Trophoblast cell (in vitro differentiated cells and primary cell): ENCODE results near the gene OPN4.

Experiments used
- DNase-seq, 2 donors: peaks; one replicate each; pipeline ENCODE4 v3.0.0-alpha.2; 2016
- H2AFZ ChIP-seq: 2 replicates; pipeline ENCODE4 v1.6.1; 2013; ENCODE audit warnings: low read length, moderate library complexity, mild to moderate bottlenecking; ENCODE audit not compliant: insufficient read depth, poor library complexity
- H2AK5ac ChIP-seq: 2 replicates; pipeline ENCODE4 v1.6.1; 2013; ENCODE audit warnings: mild to moderate bottlenecking, low read length
- H2BK120ac ChIP-seq: 2 replicates; pipeline ENCODE4 v1.6.1; 2013; ENCODE audit warnings: low read length, mild to moderate bottlenecking, moderate library complexity; ENCODE audit not compliant: insufficient read depth, poor library complexity
- H2BK12ac ChIP-seq: 2 replicates; pipeline ENCODE4 v1.6.1; 2013; ENCODE audit warnings: mild to moderate bottlenecking, low read length, moderate library complexity
- H2BK5ac ChIP-seq: 2 replicates; pipeline ENCODE4 v1.6.1; 2013; ENCODE audit warnings: low read length, low read depth, moderate library complexity, mild to moderate bottlenecking; ENCODE audit not compliant: poor library complexity
- H3K14ac ChIP-seq: 2 replicates; pipeline ENCODE4 v1.6.1; 2013; ENCODE audit warnings: mild to moderate bottlenecking, low read length
- H3K18ac ChIP-seq: 2 replicates; pipeline ENCODE4 v1.6.1; 2013; ENCODE audit warnings: mild to moderate bottlenecking, low read length
- H3K23ac ChIP-seq: 2 replicates; pipeline ENCODE4 v1.6.1; 2013; ENCODE audit warnings: low read length
- H3K27ac ChIP-seq: 2 replicates; pipeline ENCODE4 v1.5.1; 2013; ENCODE audit warnings: low read depth, mild to moderate bottlenecking, inconsistent platforms, low read length, moderate library complexity
- H3K27me3 ChIP-seq: 2 replicates; pipeline ENCODE4 v1.6.1; 2013; ENCODE audit warnings: inconsistent platforms, mild to moderate bottlenecking, low read length, moderate library complexity; ENCODE audit not compliant: insufficient read depth
- H3K36me3 ChIP-seq, 2 experiments: 1 replicate in 1 of 2; 2 replicates in 1 of 2; pipeline ENCODE4 v1.6.1; 2013; ENCODE audit warnings: low read length in 2 of 2, mild to moderate bottlenecking in 2 of 2, moderate library complexity in 1 of 2; ENCODE audit not compliant: insufficient read depth in 2 of 2, control insufficient read depth in 1 of 2
- H3K4ac ChIP-seq: 2 replicates; pipeline ENCODE4 v1.6.1; 2013; ENCODE audit warnings: low read depth, mild to moderate bottlenecking, low read length, moderate library complexity
- H3K4me1 ChIP-seq, 2 experiments: 1 replicate in 1 of 2; 2 replicates in 1 of 2; pipeline ENCODE4 v1.6.1; 2013; ENCODE audit warnings: low read length in 2 of 2, mild to moderate bottlenecking in 2 of 2, moderate library complexity in 1 of 2; ENCODE audit not compliant: insufficient read depth in 2 of 2, control insufficient read depth in 1 of 2
- H3K4me2 ChIP-seq: 2 replicates; pipeline ENCODE4 v1.6.1; 2013; ENCODE audit warnings: inconsistent platforms, mild to moderate bottlenecking, low read length, moderate library complexity
- H3K4me3 ChIP-seq: 2 replicates; pipeline ENCODE4 v1.5.1; 2013; ENCODE audit warnings: mild to moderate bottlenecking, low read depth, low read length, inconsistent platforms
- H3K79me1 ChIP-seq: one replicate; pipeline ENCODE4 v1.6.1; 2013; ENCODE audit warnings: low read length
- H3K79me2 ChIP-seq: 2 replicates; pipeline ENCODE4 v1.6.1; 2013; ENCODE audit warnings: low read length, mild to moderate bottlenecking; ENCODE audit not compliant: control insufficient read depth, insufficient read depth, poor library complexity
- H3K9ac ChIP-seq: 2 replicates; pipeline ENCODE4 v1.6.1; 2013; ENCODE audit warnings: mild to moderate bottlenecking, low read length
- H3K9me3 ChIP-seq: 2 replicates; pipeline ENCODE4 v1.6.1; 2013; ENCODE audit warnings: low read depth, mild to moderate bottlenecking, control low read depth, inconsistent platforms, low read length; ENCODE audit not compliant: insufficient read depth
- H4K12ac ChIP-seq: 2 replicates; pipeline ENCODE4 v1.6.1; 2013; ENCODE audit warnings: low read depth, mild to moderate bottlenecking, low read length, moderate library complexity
- H4K8ac ChIP-seq: 2 replicates; pipeline ENCODE4 v1.6.1; 2013; ENCODE audit warnings: low read depth, mild to moderate bottlenecking, low read length, moderate library complexity
- H4K91ac ChIP-seq: one replicate; pipeline ENCODE4 v1.6.1; 2013; ENCODE audit warnings: low read depth, mild to moderate bottlenecking, low read length, moderate library complexity
- WGBS: extraction: QIAGEN DNeasy Blood & Tissue Kit; methylation state at CpG from one replicate; pipeline ENCODE4 v1.1.7; 2013; ENCODE audit warnings: missing lambda C conversion rate; ENCODE audit not compliant: insufficient read length, insufficient coverage; ENCODE audit errors: extremely low coverage; 5-methylcytosine and 5-hydroxymethylcytosine counted together

The OPN4 gene

DNA sequence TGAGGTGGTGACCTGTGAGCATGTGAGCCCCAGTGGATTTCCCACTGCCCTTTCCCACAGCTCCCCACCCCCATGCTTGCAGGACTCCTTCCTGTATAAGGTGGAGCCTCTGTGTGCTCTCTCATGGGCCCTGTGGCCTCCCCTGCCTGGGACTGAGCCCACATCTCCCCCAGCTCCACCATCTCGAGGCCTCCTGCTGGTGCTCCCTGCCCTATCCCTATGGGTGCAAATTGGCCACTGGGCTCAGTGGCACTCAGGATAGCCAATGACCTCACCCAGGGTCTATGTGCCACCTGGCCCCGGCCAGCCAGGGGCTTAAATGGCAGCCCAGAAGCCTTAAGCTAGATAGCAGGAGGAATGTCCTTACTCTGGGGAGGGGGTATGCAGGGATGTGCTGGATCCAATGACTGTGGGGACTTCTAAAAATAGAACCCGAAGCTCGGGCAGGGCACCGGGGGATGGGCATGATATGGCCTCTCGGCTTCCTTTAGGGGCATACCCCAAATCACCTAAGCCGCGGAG is 16.0 kb downstream of the OPN4 start:
- no peak overlapping the region for H2BK12ac ChIP-seq
- H3K4ac ChIP-seq = no peak overlapping the region
- H3K79me1 ChIP-seq = peaks cover 11% of the 10 kb centered on the region
- no peak overlapping the region for H3K9ac ChIP-seq
- H4K12ac ChIP-seq = no peak overlapping the region
- H3K4me3 ChIP-seq = no peak overlapping the region
- H2AFZ ChIP-seq = peak overlapping the region; percentile 3
- H3K9me3 ChIP-seq = no peaks in the 10 kb centered on the region
- no peak overlapping the region for H3K4me2 ChIP-seq
- H4K91ac ChIP-seq = no peak overlapping the region
- H3K36me3 ChIP-seq = no peaks in the 10 kb centered on the region
- no peak for DNase-seq
- H2BK120ac ChIP-seq = no peak overlapping the region
- no peak overlapping the region for H3K14ac ChIP-seq
- no peaks in the 10 kb centered on the region for H3K27me3 ChIP-seq
- H2BK5ac ChIP-seq = no peak overlapping the region
- no peak overlapping the region for H3K18ac ChIP-seq
- H3K4me1 ChIP-seq = peaks cover 49 to 56% of the 10 kb centered on the region in 2 experiments
- H3K79me2 ChIP-seq = no peaks in the 10 kb centered on the region
- H2AK5ac ChIP-seq = peak overlapping the region; percentile 7
- H3K27ac ChIP-seq = no peak overlapping the region
- WGBS = no CpG with 5 or more reads among the region's 8 CpGs
- no peak overlapping the region for H3K23ac ChIP-seq
- H4K8ac ChIP-seq = no peak overlapping the region

DNA sequence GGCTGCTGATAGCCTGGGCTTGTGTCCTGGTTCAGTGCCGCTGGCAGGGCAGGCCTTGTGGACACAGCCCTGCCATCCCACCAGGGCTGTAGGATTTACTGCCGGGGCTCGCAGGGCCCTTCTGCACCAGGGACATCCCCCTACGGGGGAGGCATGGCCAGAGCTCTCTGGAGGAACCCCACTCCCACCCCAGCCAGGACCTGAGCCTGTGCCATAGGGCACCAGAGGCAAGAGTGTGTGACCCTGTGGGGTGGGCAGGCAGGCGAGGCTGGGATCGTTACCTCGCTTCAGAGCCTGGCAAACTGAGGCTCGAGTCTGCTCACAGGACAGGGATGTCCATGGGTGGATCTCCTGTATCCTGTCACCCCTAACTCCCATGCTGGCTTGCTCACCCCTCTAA is 16.5 kb downstream of the OPN4 start:
- no peak overlapping the region for H3K23ac ChIP-seq
- no CpG with 5 or more reads among the region's 8 CpGs for WGBS
- no peak overlapping the region for H3K14ac ChIP-seq
- no peak overlapping the region for H3K27ac ChIP-seq
- H3K4me2 ChIP-seq = no peak overlapping the region
- H4K12ac ChIP-seq = no peak overlapping the region
- H2AFZ ChIP-seq = no peak overlapping the region
- no peak overlapping the region for H4K8ac ChIP-seq
- H4K91ac ChIP-seq = no peak overlapping the region
- no peaks in the 10 kb centered on the region for H3K9me3 ChIP-seq
- no peak overlapping the region for H3K9ac ChIP-seq
- no peak overlapping the region for H2BK12ac ChIP-seq
- H3K79me1 ChIP-seq = peaks cover 11% of the 10 kb centered on the region
- no peaks in the 10 kb centered on the region for H3K36me3 ChIP-seq
- peaks cover 44 to 51% of the 10 kb centered on the region in 2 experiments for H3K4me1 ChIP-seq
- H3K18ac ChIP-seq = no peak overlapping the region
- no peak overlapping the region for H3K4me3 ChIP-seq
- no peak overlapping the region for H2AK5ac ChIP-seq
- H2BK5ac ChIP-seq = no peak overlapping the region
- no peak for DNase-seq
- H3K27me3 ChIP-seq = no peaks in the 10 kb centered on the region
- H3K4ac ChIP-seq = no peak overlapping the region
- no peaks in the 10 kb centered on the region for H3K79me2 ChIP-seq
- H2BK120ac ChIP-seq = no peak overlapping the region

DNA sequence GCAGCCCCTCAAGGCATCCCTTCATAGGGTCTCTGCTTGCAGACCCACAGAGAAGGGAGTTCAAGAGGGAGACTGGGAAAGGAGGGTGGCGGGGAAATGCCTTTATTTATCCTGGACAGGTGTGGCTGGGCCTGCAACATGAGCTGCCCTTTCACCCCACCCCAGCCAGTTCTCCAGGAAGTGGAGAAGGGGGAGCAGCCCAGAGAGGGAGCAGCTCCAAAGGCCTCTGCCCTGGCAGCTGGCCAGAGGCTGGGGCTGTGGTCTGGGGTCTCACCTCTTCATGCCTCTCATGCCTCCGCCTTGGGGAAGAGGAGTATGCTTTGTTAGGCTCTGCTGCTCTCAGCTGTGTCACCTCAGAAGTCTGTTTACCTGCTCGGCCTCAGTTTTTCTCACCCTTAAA is 17.1 kb downstream of the OPN4 start:
- Histone ChIP-seq H3K27me3 (no peaks in the 10 kb centered on the region), H4K91ac (no peak overlapping the region)
- no CpG with 5 or more reads among the region's 3 CpGs for WGBS

DNA sequence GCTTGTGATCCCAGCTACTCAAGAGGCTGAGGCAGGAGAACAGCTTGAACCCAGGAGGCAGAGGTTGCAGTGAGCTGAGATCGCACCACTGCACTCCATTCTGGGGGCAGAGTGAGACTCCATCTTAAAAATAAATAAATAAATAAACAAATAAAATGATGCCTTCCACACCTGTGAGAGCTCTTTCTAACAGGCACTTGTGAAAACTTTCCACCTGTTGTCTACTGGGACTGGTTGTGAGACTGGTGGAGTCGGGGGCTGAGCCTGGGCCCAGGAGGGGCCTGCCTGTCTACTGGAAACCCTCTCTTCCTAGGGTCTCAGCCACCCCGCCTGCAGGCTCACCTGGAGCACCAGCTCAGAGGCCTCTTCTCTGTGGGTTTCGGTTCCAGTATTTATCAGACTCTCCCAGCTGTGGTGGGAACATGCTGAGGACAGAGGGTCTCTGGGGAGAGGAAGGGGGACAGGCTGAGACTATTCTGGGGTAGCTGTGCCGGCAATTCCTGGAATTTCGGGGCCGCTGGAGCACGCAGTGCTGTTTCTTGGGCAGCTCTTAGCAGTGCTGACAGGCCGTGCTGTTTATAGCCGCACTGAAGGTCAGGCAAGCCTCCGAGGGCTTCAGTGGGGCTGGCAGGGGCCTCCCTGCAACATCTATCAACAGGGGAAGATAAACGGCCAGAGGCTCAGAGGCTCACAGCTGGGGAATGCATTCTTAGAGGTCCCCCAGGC is 17.8 kb downstream of the OPN4 start:
- no peak overlapping the region for H3K27ac ChIP-seq
- no CpG with 5 or more reads among the region's 12 CpGs for WGBS
- H3K4me3 ChIP-seq = no peak overlapping the region
- no peak overlapping the region for H2BK12ac ChIP-seq
- peak overlapping the region; percentile 18 for H2AFZ ChIP-seq
- H3K79me2 ChIP-seq = no peaks in the 10 kb centered on the region
- peaks cover 11% of the 10 kb centered on the region for H3K79me1 ChIP-seq
- peaks cover 43 to 44% of the 10 kb centered on the region in 2 experiments for H3K4me1 ChIP-seq
- no peak overlapping the region for H4K8ac ChIP-seq
- no peak overlapping the region for H3K23ac ChIP-seq
- no peaks in the 10 kb centered on the region for H3K27me3 ChIP-seq
- no peak overlapping the region for H2AK5ac ChIP-seq
- H2BK5ac ChIP-seq = no peak overlapping the region
- H2BK120ac ChIP-seq = no peak overlapping the region
- no peak for DNase-seq
- H3K4me2 ChIP-seq = no peak overlapping the region
- no peak overlapping the region for H4K12ac ChIP-seq
- peak overlapping the region; percentile 8 for H3K14ac ChIP-seq
- H3K9ac ChIP-seq = no peak overlapping the region
- H3K36me3 ChIP-seq = no peaks in the 10 kb centered on the region
- no peaks in the 10 kb centered on the region for H3K9me3 ChIP-seq
- H4K91ac ChIP-seq = no peak overlapping the region
- H3K4ac ChIP-seq = no peak overlapping the region
- H3K18ac ChIP-seq = no peak overlapping the region

More for the DNA sequence above, 17.1 kb downstream of the OPN4 start:
- Histone ChIP-seq H3K79me1 (peaks cover 11% of the 10 kb centered on the region), H2BK120ac (no peak overlapping the region), H3K27ac (no peak overlapping the region), H3K36me3 (no peaks in the 10 kb centered on the region), H3K79me2 (no peaks in the 10 kb centered on the region), H3K4me3 (no peak overlapping the region), H3K18ac (no peak overlapping the region), H3K23ac (no peak overlapping the region), H4K8ac (no peak overlapping the region), H3K4me2 (no peak overlapping the region), H3K14ac (no peak overlapping the region), H3K4me1 (peaks cover 44 to 47% of the 10 kb centered on the region in 2 experiments), H4K12ac (no peak overlapping the region), H2BK12ac (peak overlapping the region; percentile 8), H2AFZ (no peak overlapping the region), H3K9ac (no peak overlapping the region), H2AK5ac (no peak overlapping the region), H3K4ac (no peak overlapping the region), H2BK5ac (no peak overlapping the region), H3K9me3 (no peaks in the 10 kb centered on the region)
- DNase-seq = no peak
